Ascending aorta (tissue), 2 donors: ENCODE data around the gene MLYCD. TPM values are rescaled to one million over a fixed set of nuclear protein-coding genes. Genes with fewer than 3 reads are reported as not detected.

ENCODE experiments used
- DNase-seq, 2 donors: peaks; one replicate each; pipeline ENCODE4 v3.0.0-alpha.2; 2019; ENCODE audit warnings: low spot score in 2 of 2
- H3K27ac ChIP-seq, 2 donors: fragments of 200-600 bp; sonication (generic); one replicate each; pipeline ENCODE4 v1.5.1; 2016 to 2017; ENCODE audit warnings: mild to moderate bottlenecking in 1 of 2
- H3K27me3 ChIP-seq: fragments of 200-600 bp; sonication (generic); one replicate; pipeline ENCODE4 v1.5.1; 2017
- H3K36me3 ChIP-seq, 2 donors: fragments of 200-600 bp; sonication (generic); one replicate each; pipeline ENCODE4 v1.5.1; 2016
- H3K4me1 ChIP-seq, 2 donors: fragments of 200-600 bp; sonication (generic); one replicate each; pipeline ENCODE4 v1.5.1; 2016 to 2017; ENCODE audit warnings: mild to moderate bottlenecking in 1 of 2
- H3K4me3 ChIP-seq, 2 donors: fragments of 200-600 bp; sonication (generic); one replicate each; pipeline ENCODE4 v1.5.1; 2016 to 2017; ENCODE audit warnings: mild to moderate bottlenecking in 1 of 2
- H3K9me3 ChIP-seq, 2 donors: fragments of 200-600 bp; sonication (generic); one replicate each; pipeline ENCODE4 v1.5.1; 2016
- intact Hi-C: fragments of 100-400 bp; cut with DNase I; formaldehyde crosslinking; loops from one replicate; pipeline ENCODE4 v1.15.1; 2023
- total RNA-seq: library from RNA; depleted of rRNA; stranded (reverse); fragments of >200 nt; gene quantifications from one replicate; pipeline ENCODE4 v1.1.0, GENCODE V29; 2016
- TF ChIP-seq, protein P1 (sequence below), 3 experiments: fragments of 200-600 bp in 2 of 3; fragments of 450-650 bp in 1 of 3; sonication (generic) in 2 of 3; IDR thresholded peaks; one replicate each; pipeline ENCODE4 v1.5.1; 2016 to 2019; ENCODE audit warnings: antibody characterized with exemption in 3 of 3, mild to moderate bottlenecking in 1 of 3, moderate library complexity in 1 of 3

Gene MLYCD
- total RNA-seq, result 13.4 TPM

DNA sequence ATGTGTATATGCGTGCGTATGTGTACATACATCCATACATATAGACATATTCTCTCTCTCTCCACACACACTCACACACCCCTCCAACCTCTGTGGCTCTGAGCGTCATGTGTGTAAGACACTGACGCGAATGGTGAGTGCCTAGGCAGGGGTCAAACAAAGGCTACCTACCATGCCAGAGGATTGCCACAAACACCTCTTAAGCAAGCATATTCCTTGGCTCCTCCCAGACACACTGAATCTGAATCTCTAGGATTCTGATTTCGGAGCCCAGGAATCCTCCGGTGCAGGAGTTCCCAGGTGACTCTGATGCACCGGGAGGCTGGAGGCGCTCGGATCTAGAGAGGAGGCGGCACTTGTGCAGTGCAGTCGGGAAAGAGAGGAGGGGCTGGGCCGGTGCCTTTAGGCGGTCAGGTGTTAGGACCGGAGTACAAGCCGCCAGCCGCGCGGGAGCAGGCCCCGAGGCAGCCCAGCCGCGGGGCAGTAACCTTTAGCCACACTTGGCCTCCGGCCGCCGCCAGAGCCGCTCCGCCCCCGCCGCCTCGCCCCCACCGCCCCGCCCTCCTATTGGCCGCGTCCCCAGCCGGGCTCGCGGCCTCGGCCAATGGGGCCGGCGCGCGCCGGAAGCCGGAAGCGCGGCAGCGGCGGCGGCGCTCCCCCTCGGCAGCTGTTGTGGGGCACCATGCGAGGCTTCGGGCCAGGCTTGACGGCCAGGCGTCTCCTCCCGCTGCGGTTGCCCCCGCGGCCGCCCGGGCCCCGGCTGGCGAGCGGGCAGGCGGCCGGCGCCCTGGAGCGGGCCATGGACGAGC is at the start of gene MLYCD:
Gene MLYCD (plus strand): TSS at position 653 of the 809 bp plus-strand sequence. CDS start 30 bp downstream, at position 683.
- Histone ChIP-seq H3K9me3 (no peaks in the 10 kb centered on the region), H3K27me3 (no peaks in the 10 kb centered on the region), H3K36me3 (peaks cover 0 to 4% of the 10 kb centered on the region in 2 donors), H3K27ac (peak within 1 kb of the TSS; percentile 94 to 98), H3K4me3 (peak within 1 kb of the TSS; percentile 95 to 97), H3K4me1 (peaks cover 3 to 13% of the 10 kb centered on the region in 2 donors)
- TF ChIP-seq, protein P1, sequence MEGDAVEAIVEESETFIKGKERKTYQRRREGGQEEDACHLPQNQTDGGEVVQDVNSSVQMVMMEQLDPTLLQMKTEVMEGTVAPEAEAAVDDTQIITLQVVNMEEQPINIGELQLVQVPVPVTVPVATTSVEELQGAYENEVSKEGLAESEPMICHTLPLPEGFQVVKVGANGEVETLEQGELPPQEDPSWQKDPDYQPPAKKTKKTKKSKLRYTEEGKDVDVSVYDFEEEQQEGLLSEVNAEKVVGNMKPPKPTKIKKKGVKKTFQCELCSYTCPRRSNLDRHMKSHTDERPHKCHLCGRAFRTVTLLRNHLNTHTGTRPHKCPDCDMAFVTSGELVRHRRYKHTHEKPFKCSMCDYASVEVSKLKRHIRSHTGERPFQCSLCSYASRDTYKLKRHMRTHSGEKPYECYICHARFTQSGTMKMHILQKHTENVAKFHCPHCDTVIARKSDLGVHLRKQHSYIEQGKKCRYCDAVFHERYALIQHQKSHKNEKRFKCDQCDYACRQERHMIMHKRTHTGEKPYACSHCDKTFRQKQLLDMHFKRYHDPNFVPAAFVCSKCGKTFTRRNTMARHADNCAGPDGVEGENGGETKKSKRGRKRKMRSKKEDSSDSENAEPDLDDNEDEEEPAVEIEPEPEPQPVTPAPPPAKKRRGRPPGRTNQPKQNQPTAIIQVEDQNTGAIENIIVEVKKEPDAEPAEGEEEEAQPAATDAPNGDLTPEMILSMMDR (IDR thresholded peaks at IDR 0.05), result peak in 1 of 3 experiments; percentile 4
- intact Hi-C loops, result loop anchor here (2.0 to 10.0 kb wide), 4 partner anchors 54 to 184 kb away; partner anchors contain the start of genes HSBP1 and OSGIN1
- DNase-seq, result peak; percentile 50 to 90

DNA sequence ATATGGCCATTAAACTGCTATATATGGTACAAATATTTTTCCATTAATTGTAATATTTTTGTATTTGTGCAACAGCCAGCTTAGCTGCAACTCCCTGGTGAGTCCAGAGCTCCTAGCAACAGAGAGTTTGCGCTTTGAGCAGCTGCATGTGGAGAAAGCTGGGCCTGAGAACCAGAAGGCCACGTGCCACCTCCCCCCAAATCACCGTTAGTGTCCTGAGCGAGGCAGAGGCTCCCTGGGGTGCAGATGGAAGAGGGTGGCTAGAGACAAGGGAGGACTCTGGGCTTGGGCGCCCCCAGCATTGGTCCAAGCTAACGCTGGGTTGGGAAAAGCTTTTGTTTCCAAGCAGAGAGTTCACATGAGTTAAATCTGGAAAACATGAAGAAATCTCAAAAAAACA is 49.5 kb upstream of the MLYCD start:
- intact Hi-C loops, result no loop called here
- TF ChIP-seq, protein P1 (IDR thresholded peaks at IDR 0.05), result no peak
- no peak overlapping the region for H3K27ac ChIP-seq
- no peak for DNase-seq
- H3K9me3 ChIP-seq, result no peaks in the 10 kb centered on the region
- no peaks in the 10 kb centered on the region for H3K36me3 ChIP-seq
- H3K4me1 ChIP-seq, result no peaks in the 10 kb centered on the region
- no peak overlapping the region for H3K4me3 ChIP-seq
- no peaks in the 10 kb centered on the region for H3K27me3 ChIP-seq

DNA sequence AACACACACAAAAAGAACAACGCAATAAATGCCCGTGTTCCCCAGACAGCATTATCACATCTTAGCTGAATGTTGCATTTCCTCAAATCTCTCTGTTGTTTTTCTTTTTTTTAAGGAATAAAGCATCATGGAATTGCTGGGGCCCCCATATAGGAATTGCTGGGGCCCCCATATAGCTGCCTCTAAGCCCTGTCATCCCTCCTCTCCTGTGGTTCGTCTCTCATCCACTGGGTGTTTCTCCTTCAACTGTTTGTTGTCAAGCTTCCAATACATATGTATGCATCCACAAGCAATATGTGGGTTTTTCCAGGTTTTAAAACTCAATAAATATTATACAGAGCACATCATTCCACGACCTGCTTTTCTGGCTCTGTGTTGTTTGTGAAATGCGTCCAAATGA is 48.0 kb upstream of the MLYCD start:
- Histone ChIP-seq H3K4me3 (no peak overlapping the region), H3K36me3 (no peaks in the 10 kb centered on the region), H3K27me3 (no peaks in the 10 kb centered on the region), H3K27ac (no peak overlapping the region), H3K9me3 (no peaks in the 10 kb centered on the region), H3K4me1 (no peaks in the 10 kb centered on the region)
- intact Hi-C loops, result no loop called here
- DNase-seq, result no peak
- TF ChIP-seq, protein P1 (IDR thresholded peaks at IDR 0.05), result no peak

DNA sequence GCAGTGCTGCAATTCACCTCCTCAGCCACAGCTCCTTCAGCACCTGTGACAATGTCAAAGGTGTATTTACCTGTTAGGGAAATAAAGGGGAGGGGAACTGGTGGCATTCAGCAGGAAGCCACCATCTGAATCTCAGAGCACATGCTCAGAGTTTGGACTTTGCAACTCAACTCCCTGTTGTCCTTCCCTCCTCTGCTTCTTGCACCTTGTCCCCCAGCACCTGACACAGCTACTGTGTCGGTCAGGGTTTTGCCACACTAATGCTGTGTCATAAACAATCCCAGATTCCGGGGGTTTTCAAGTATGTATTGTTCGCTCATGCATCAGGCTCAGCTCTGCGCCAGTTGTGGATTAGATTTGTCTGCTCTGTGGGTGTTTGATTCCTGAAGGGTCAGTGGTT is 47.4 kb upstream of the MLYCD start:
- H3K27me3 ChIP-seq, result no peaks in the 10 kb centered on the region
- intact Hi-C loops, result no loop called here
- DNase-seq, result no peak
- no peak overlapping the region for H3K4me3 ChIP-seq
- H3K27ac ChIP-seq, result no peak overlapping the region
- no peaks in the 10 kb centered on the region for H3K4me1 ChIP-seq
- TF ChIP-seq, protein P1 (IDR thresholded peaks at IDR 0.05), result no peak
- no peaks in the 10 kb centered on the region for H3K36me3 ChIP-seq
- no peaks in the 10 kb centered on the region for H3K9me3 ChIP-seq

DNA sequence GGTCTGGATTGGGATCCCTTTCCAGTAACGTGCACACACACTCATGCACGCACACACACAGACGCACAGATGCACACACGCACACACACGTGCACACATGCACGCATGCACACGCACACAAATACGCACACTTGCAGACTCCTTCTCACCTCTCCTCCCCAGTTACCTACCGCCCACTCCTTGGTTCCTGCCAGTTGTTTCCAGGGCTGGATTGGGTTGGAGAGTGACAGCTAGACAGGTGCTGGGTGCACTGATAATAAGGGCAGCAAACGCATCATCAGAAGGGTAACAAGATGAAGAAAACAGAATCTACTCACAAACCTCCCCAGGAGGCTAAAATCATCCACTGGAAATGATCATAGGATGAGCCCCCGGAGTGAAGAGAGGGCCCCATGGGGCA is 46.1 kb upstream of the MLYCD start:
- no peak for DNase-seq
- TF ChIP-seq, protein P1 (IDR thresholded peaks at IDR 0.05), result no peak
- Histone ChIP-seq H3K9me3 (no peaks in the 10 kb centered on the region), H3K27ac (no peak overlapping the region), H3K4me3 (no peak overlapping the region), H3K36me3 (no peaks in the 10 kb centered on the region), H3K27me3 (no peaks in the 10 kb centered on the region), H3K4me1 (no peaks in the 10 kb centered on the region)
- intact Hi-C loops, result no loop called here
